Activated CD8-positive, alpha-beta memory T cell treated with anti-CD3 and anti-CD28 coated beads for 1 hour (primary cell): Measurements from ENCODE around the gene RAVER2.
"Not testable (repeated sequence)": the region's sequence is repeated elsewhere in the genome, so short reads cannot be mapped to it uniquely, and the experiment has no call there.

ENCODE experiments used
- DNase-seq, 2 donors: peaks; one replicate each; pipeline ENCODE4 v3.0.0-alpha.2; 2020; ENCODE audit warnings: low read depth in 1 of 2; ENCODE audit errors: extremely low read depth in 1 of 2

Gene RAVER2

GRCh38 chr1:64744492-64745180 is at the start of gene RAVER2:
TSS of gene RAVER2 (plus strand) at chr1:64745075. CDS start at chr1:64745173, 98 bp downstream.
- peak; percentile 14 to 24 for DNase-seq

GRCh38 chr1:64696879-64697278 is 48.0 kb upstream of the RAVER2 start:
- no peak for DNase-seq

- DNase-seq = no peak
These were observed 45.5 kb upstream of the RAVER2 start for GRCh38 chr1:64699327-64699726.

- DNase-seq = no peak
These were observed 43.8 kb upstream of the RAVER2 start for GRCh38 chr1:64701071-64701470.

GRCh38 chr1:64701886-64702285 is 43.0 kb upstream of the RAVER2 start:
- DNase-seq = no peak

- not testable (repeated sequence) for DNase-seq
These were observed 42.2 kb upstream of the RAVER2 start for GRCh38 chr1:64702670-64703069.

GRCh38 chr1:64703600-64703999 is 41.3 kb upstream of the RAVER2 start:
- DNase-seq = no peak

GRCh38 chr1:64705591-64705990 is 39.3 kb upstream of the RAVER2 start:
- no peak for DNase-seq

GRCh38 chr1:64711266-64711665 is 33.6 kb upstream of the RAVER2 start:
- DNase-seq = no peak

- DNase-seq = no peak
These were observed 32.8 kb upstream of the RAVER2 start for GRCh38 chr1:64712049-64712448.

- no peak for DNase-seq
These were observed 29.7 kb upstream of the RAVER2 start for GRCh38 chr1:64715186-64715585.

- DNase-seq = no peak
These were observed 23.7 kb upstream of the RAVER2 start for GRCh38 chr1:64721135-64721534.

GRCh38 chr1:64721576-64722145 is 23.2 kb upstream of the RAVER2 start:
- DNase-seq = no peak

- no peak for DNase-seq
These were observed 17.0 kb upstream of the RAVER2 start for GRCh38 chr1:64727861-64728260.

GRCh38 chr1:64733581-64734286 is 11.1 kb upstream of the RAVER2 start:
- DNase-seq = no peak

- no peak for DNase-seq
These were observed 10.6 kb upstream of the RAVER2 start for GRCh38 chr1:64734287-64734652.

GRCh38 chr1:64740687-64741086 is 4.2 kb upstream of the RAVER2 start:
- DNase-seq = not testable (repeated sequence)

- DNase-seq = no peak
These were observed 852 bp upstream of the RAVER2 start for GRCh38 chr1:64743954-64744491.

GRCh38 chr1:64745181-64745985 is 508 bp downstream of the RAVER2 start:
- DNase-seq = no peak

GRCh38 chr1:64745986-64746940 is 1.4 kb downstream of the RAVER2 start:
- DNase-seq = no peak
